ENCODE measurements around the gene SNN.

SNN gene

DNA sequence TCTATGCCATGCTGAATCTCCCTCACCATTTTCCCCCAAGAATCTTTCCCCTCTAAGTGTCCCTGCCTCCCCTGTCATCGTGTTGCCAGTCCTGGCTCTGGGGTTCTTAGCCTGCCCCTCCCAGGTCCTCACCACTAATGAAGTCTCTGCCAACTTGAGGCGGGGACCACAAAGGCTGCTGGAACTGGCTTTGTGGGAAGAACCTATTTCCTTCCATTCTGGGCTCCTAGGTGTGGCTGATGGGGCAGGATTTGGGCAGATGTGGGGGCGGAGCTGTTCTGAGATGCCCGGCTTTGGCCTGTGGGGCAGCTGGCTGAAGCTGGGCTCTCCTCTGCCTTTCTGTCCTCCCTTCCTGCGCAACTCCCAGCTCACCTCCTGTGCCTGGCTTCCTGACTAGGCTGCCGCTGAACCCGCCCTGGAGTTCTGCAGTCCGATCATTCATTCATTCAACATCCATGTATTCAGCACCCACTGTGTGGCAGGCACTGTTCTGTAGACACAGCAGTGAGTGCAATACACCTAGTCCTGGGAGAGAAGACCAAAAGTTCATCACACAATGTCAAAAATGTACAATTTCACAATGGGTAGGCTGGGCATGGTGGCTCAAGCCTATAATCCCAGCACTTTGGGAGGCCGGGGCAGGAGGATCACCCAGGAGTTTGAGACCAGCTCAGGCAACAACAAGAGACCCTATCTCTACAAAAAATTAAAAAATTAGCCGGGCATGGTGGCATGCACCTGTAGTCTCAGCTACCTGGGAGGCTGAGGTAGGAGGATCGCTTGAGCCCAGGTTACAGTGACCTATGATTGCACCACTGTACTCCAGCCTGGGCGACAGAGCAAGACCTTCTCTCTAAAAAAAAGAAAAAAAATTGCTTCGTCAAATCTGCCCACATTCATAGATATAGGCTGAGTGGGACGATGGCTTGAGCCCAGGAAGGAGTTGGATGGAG is 1.9 kb upstream of the SNN start:
- Histone ChIP-seq H3K36me3 (ENCODE audit: insufficient read depth, low read length) (peaks cover 3% of the 10 kb centered on the region), H3K27me3 (ENCODE audit: insufficient read depth, low read length) (no peaks in the 10 kb centered on the region), H2AFZ (ENCODE audit: low read depth, low read length) (no peak overlapping the region), H3K4me1 (ENCODE audit: insufficient read depth, low read length) (peaks cover 41% of the 10 kb centered on the region), H3K9me3 (ENCODE audit: low read length) (no peaks in the 10 kb centered on the region), H3K4me3 (ENCODE audit: low read length) (no peak overlapping the region)

DNA sequence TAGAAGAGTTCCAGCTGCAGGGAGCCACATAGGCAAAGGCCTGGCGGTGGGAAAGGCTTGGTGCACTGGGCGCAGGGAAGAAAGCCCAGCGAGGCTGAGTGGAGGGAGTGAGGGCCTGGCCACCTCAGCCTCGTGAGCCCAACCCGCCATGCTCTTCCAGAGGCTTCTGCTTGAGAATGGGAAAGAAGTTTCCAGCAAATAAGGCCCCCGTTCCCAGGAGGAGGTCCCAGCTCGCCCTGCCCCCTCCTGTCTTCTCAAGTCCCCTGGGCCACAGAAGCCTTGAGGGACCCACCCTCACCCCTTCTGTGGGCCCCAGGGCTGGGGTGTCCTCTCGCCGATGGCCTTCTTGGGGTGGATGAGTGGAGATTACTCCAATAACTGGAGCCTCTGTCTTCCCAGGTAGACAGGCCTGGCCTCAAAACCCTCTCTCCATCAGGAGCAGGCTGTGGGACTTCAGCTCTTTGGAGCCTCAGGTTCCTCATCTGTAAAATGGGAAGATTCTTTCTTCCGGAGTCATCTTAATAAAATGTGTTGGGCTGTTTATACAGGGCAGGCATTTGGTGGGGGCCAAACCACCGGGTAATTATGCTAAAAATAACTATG is 933 bp upstream of the SNN start:
- H3K4me1 ChIP-seq (ENCODE audit: insufficient read depth, low read length): peaks cover 42% of the 10 kb centered on the region
- no peaks in the 10 kb centered on the region for H3K9me3 ChIP-seq (ENCODE audit: low read length)
- peak overlapping the region; percentile 56 for H2AFZ ChIP-seq (ENCODE audit: low read depth, low read length)
- peaks cover 8% of the 10 kb centered on the region for H3K36me3 ChIP-seq (ENCODE audit: insufficient read depth, low read length)
- H3K4me3 ChIP-seq (ENCODE audit: low read length): no peak overlapping the region
- no peaks in the 10 kb centered on the region for H3K27me3 ChIP-seq (ENCODE audit: insufficient read depth, low read length)

DNA sequence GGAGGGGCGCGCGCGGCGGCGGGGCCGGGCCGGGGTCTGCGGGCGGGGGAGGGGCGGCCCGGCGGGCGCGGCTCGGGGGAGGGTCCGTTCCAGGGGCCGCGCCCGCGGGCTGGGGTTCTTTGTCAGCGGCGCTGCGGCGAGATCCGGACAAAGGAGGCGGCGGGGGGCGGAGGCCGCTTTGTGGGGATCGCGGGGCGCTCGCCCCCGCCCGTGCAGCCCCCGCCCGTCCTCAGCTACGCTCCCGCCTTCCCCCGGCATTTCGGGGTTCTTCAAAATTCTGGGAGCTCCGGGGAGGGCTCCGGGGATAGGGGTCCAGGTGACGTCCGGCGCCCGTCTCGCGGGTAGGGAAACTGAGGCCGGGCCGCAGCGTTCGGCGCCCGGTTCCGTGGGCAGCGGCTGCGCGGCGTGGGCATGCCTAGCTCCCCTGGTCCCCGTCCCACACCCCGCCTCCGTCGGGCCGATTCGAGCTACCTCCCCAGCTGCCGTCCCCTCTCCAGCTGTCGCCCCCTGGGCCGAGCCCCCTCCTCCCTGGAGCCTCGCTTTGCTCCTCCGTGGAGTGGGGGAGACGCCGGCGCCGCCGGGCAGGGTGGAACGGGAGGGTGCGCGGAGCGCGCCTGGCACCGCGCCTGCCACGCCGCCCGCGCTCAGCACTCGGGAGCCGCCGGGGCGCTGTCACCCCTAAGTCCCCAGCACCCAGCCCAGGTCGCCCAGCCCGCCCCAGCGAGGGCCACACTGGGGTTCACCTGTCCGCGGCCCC is 546 bp downstream of the SNN start:
- peak overlapping the region; percentile 97 for H3K4me3 ChIP-seq (ENCODE audit: low read length)
- H2AFZ ChIP-seq (ENCODE audit: low read depth, low read length): no peak overlapping the region
- no peaks in the 10 kb centered on the region for H3K9me3 ChIP-seq (ENCODE audit: low read length)
- peaks cover 14% of the 10 kb centered on the region for H3K36me3 ChIP-seq (ENCODE audit: insufficient read depth, low read length)
- peaks cover 42% of the 10 kb centered on the region for H3K4me1 ChIP-seq (ENCODE audit: insufficient read depth, low read length)
- H3K27me3 ChIP-seq (ENCODE audit: insufficient read depth, low read length): no peaks in the 10 kb centered on the region

DNA sequence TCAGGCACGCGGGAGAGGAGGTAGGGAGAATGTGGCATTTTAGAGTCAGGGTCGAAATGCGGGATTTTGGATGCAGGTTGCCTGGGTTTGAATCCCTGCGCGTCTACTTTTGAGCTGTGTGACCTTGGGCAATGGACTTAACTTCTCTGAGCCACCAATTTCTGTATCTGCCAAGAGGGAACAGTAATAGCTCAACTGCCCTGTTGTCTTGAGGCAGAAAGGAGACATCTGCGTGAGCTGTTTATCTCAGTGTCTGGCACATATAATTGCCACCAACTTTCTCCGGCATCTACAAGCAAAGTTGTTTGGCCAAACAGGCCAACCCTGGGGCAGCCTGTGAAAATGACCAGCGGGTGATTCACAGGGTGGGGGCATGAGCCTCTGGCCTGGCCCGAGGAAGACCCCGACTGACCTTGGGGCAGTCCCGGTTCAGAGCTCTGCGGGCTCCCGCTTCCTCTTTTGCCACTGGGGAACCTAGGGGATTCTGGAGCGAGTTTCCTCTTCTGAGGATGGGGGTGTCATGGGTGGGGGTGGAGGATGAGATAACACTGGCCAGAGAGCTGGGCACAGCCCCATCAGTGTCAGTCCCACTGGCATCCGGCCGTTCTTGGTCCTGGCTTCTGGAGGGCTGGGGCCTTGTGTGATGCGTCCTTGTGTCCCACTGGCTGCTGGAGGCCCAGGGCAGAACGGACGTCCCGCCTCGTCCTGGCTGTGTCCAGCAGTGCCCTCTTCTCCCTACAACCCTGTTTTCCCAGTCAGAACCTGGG is 1.3 kb downstream of the SNN start:
- H3K9me3 ChIP-seq (ENCODE audit: low read length): no peaks in the 10 kb centered on the region
- H3K27me3 ChIP-seq (ENCODE audit: insufficient read depth, low read length): no peaks in the 10 kb centered on the region
- peaks cover 16% of the 10 kb centered on the region for H3K36me3 ChIP-seq (ENCODE audit: insufficient read depth, low read length)
- H3K4me1 ChIP-seq (ENCODE audit: insufficient read depth, low read length): peaks cover 36% of the 10 kb centered on the region
- H3K4me3 ChIP-seq (ENCODE audit: low read length): peak overlapping the region; percentile 97
- H2AFZ ChIP-seq (ENCODE audit: low read depth, low read length): no peak overlapping the region

DNA sequence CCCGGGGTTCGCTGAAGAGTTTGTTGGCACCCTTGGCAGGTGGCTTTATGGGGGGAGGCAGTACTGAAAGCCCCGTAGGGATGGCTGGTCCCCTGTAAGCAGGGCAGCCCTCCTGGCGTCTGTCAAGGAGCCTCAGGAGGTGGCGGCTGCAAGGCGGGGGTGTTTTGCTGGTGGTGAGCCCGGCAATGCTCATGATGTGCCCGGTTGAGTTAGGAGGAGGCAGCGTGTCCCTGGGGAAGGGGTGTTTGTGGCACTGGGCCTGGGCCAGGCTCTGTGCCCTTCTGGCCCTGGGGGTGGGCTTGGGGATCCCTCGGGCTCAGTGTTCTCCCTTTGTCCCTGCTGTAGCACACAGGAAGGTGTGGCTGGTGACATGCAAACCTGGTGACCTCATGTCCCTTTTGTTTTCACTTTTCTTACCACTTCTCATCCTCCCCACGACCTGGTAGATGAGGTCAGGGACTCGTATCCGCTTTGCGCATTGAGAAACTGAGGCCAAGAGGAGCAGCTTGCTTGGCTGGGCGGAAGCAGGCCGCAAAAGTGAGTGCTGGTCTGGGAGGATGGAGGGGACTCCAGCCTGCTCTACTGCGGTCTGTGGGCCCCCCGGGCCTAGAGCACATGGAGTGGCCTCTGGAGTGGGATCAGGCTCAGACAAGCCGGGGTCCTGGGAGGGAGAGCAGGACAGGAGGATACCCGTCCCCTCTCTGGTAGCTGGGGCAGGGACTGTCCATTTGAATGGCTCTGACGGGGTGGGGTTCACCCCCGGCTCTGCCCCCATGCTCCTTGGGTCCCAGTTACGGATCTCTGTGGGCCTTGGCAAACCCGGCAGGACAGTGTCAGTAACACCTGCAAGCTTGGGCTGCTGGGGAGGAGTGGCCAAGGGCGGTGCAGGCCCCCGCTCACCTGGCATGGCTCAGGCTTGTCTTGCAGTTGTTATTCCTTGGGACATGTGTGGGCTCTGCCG is 2.2 kb downstream of the SNN start:
- peak overlapping the region; percentile 97 for H3K4me3 ChIP-seq (ENCODE audit: low read length)
- no peak overlapping the region for H2AFZ ChIP-seq (ENCODE audit: low read depth, low read length)
- H3K9me3 ChIP-seq (ENCODE audit: low read length): no peaks in the 10 kb centered on the region

DNA sequence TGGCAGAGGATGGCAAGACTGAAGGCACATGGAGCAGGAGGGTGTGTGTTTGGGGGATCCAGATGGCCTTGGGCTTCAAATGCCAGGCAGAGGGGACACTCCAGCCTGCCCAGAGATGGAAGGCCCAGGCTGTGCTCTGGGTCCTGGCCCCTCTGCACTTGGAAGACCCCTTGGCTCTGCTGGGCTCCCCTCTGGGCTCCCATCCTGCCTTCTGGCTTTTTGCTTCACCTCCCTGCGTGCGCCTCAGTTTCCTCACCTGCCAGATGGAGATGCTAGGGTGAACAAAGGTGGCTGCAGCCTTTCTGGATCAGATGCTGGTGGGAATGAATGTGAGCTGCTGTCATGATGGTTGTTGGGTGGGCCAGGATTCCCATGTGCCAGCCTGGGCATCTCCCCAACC is 3.0 kb downstream of the SNN start:
- H3K4me1 ChIP-seq (ENCODE audit: insufficient read depth, low read length): peaks cover 27% of the 10 kb centered on the region
- H2AFZ ChIP-seq (ENCODE audit: low read depth, low read length): no peak overlapping the region
- H3K36me3 ChIP-seq (ENCODE audit: insufficient read depth, low read length): peaks cover 32% of the 10 kb centered on the region
- no peaks in the 10 kb centered on the region for H3K9me3 ChIP-seq (ENCODE audit: low read length)
- H3K27me3 ChIP-seq (ENCODE audit: insufficient read depth, low read length): no peaks in the 10 kb centered on the region
- no peak overlapping the region for H3K4me3 ChIP-seq (ENCODE audit: low read length)

More for the DNA sequence above, 2.2 kb downstream of the SNN start:
- Histone ChIP-seq H3K27me3 (ENCODE audit: insufficient read depth, low read length) (no peaks in the 10 kb centered on the region), H3K36me3 (ENCODE audit: insufficient read depth, low read length) (peaks cover 23% of the 10 kb centered on the region), H3K4me1 (ENCODE audit: insufficient read depth, low read length) (peaks cover 27% of the 10 kb centered on the region)

DNA sequence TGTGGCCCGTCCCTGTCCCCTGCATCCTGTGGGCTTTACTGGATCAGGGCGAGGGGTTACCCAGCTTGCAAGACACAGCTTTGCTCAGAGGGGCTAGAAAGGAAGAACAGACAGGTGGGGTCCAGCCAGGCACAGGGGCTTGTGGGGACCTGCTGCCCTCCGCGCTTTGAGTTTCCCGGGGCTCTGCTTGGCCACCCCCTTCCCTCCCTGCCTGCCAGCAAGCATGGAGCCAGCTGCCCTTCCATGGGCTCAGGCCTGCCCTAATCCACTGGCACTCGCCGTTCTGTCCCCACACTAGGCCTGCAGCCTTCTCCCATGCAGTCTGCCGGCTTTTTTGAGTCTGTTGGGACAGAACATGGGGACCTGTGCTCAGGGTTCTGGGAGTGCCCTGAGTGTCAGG is 3.4 kb downstream of the SNN start:
- Histone ChIP-seq H3K9me3 (ENCODE audit: low read length) (no peaks in the 10 kb centered on the region), H3K4me1 (ENCODE audit: insufficient read depth, low read length) (peaks cover 27% of the 10 kb centered on the region), H3K4me3 (ENCODE audit: low read length) (no peak overlapping the region), H3K27me3 (ENCODE audit: insufficient read depth, low read length) (no peaks in the 10 kb centered on the region), H2AFZ (ENCODE audit: low read depth, low read length) (no peak overlapping the region), H3K36me3 (ENCODE audit: insufficient read depth, low read length) (peaks cover 36% of the 10 kb centered on the region)

DNA sequence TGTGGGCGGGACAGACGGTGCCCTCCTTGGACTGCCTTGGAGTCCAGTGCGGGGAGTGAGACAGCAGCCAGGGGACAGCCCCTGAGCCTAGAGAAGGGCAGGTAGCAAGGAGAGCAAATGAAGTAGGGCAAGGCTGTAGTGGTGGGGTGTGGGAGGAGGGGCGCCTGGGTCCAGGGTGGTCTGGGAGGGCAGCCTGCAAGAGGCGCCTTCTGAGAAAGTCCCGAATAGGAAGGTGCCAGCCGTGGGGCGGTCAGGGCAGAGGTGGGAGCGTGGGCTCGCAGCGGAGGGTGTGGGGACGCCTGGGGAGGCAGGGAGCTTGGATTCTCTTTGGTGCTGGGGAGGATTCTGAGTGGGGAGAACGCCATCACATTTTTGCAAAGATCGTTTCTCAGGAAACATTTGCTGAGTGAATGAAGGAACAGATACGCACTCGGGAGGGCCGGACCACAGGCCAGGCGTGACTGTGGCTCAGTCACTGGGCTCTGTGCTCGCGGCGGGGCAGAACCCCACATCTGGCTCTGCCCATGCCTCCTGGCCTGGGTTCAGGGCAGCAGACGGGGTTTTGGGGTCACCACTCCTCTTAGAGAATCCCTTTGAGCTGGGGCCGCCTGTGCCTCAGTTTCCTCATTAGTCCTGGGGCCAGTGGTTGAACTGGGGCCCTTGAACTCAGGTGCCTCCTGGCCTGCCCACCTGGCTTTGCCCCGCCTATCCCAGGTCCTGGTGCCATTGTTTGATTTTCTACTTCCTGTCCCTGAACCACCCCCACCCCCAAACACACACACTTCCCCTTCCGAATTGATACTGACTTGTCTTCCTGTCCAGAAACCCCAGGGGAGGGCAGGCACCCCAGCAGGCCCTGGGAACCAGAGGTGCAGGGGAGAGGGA is 4.2 kb downstream of the SNN start:
- H3K4me1 ChIP-seq (ENCODE audit: insufficient read depth, low read length): peaks cover 27% of the 10 kb centered on the region
- H3K9me3 ChIP-seq (ENCODE audit: low read length): no peaks in the 10 kb centered on the region
- no peak overlapping the region for H2AFZ ChIP-seq (ENCODE audit: low read depth, low read length)
- H3K36me3 ChIP-seq (ENCODE audit: insufficient read depth, low read length): peaks cover 43% of the 10 kb centered on the region
- no peaks in the 10 kb centered on the region for H3K27me3 ChIP-seq (ENCODE audit: insufficient read depth, low read length)
- no peak overlapping the region for H3K4me3 ChIP-seq (ENCODE audit: low read length)

DNA sequence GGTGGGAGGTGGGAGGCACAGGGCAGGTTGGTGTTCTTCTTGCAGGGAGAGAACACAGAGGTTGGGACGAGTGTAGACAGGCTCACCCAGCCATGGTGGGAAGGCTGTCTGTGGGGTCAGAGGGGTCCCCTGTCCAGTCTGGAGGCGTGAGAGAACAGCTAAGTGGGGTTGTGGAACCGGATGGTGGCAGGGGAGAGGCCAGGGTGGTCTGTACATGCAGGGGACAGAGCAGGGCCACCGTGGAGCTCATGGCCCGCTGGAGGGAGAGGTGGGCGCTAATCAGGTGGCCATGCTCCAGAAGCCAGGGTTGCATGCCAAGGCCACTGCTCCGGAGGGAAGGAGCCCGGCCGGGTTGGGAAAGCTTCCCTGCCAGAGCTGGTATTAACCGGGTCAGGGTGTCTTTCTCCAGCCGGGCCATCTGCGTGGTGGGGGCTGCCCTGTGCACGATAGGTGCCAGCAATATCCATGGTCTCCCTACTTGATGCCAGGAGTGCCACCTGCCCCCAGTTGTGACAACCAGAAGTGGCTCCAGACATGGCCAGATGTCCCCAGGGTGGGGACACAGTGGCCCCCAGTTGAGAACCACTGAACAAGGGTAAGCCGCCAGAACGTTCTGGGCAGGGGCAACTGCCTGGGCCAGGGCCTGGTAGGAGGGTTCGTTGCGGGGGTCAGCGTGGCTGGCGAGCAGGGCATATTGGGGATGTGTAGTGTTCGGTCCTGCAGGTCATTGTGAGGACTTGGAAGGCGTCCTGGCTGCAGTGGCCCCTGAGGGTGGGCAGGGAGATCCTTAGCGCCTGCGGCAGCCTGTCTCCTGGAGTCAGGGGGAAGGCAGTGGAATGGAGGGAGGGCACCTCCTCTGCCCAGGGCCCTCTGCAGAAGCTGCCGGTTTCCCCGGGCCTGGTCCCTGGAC is 5.1 kb downstream of the SNN start:
- Histone ChIP-seq H2AFZ (ENCODE audit: low read depth, low read length) (no peak overlapping the region), H3K9me3 (ENCODE audit: low read length) (no peaks in the 10 kb centered on the region), H3K36me3 (ENCODE audit: insufficient read depth, low read length) (peaks cover 52% of the 10 kb centered on the region), H3K4me1 (ENCODE audit: insufficient read depth, low read length) (peaks cover 23% of the 10 kb centered on the region), H3K27me3 (ENCODE audit: insufficient read depth, low read length) (no peaks in the 10 kb centered on the region), H3K4me3 (ENCODE audit: low read length) (no peak overlapping the region)

DNA sequence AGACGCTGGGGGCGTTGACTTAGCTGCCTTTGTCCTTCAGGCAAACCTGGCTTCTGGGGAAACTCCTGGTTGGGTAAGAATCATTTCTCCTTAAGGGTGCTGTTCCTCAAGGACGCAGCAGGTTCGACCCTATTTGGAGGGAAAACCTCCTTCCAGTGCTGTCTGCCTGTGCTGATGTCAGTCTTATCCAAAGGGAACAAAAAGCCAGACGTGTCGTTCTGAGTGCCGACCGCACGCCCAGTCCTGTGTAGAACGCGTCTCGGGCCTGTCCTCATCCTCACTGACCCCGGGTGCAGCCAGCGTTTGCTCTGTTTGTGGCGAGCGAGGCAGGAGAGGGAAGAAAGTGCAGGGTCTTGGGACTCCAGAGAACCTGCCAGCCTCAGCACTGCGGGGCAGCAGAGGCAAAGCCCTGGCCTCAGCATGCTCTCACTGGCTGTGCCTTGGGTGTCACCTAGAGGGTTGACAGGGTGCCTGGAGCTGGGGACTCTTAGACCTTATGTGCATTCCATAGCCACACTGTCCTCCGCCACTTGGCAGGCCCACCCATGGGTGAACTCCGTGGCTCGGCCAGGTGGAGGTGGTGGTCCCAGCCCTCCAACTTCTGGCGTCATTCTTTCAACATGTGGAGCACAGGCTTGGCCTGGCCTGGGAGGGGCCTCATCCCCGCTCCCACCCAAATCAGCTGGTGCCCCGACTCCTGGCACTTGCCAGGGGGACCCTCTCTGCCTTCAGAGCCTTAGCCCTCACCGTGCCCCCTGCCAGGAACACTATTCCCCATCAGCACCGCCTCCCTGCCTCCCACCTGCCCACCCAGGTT is 6.0 kb downstream of the SNN start:
- Histone ChIP-seq H2AFZ (ENCODE audit: low read depth, low read length) (no peak overlapping the region), H3K9me3 (ENCODE audit: low read length) (no peaks in the 10 kb centered on the region), H3K4me1 (ENCODE audit: insufficient read depth, low read length) (peaks cover 22% of the 10 kb centered on the region), H3K36me3 (ENCODE audit: insufficient read depth, low read length) (peaks cover 61% of the 10 kb centered on the region), H3K4me3 (ENCODE audit: low read length) (no peak overlapping the region), H3K27me3 (ENCODE audit: insufficient read depth, low read length) (no peaks in the 10 kb centered on the region)
